MM.1S (cell line): ENCODE data around the gene FOXRED2.

Experiments used
- CTCF ChIP-seq: fragments of 300-600 bp; sonication (generic); IDR thresholded peaks from 2 replicates; pipeline ENCODE4 v1.5.1; 2016; ENCODE audit warnings: antibody characterized with exemption, low read length, mixed read lengths
- EZH2 ChIP-seq: fragments of 300-600 bp; sonication (generic); optimal IDR thresholded peaks from 2 replicates; pipeline ENCODE3; 2017; ENCODE audit warnings: low read depth, mild to moderate bottlenecking, antibody characterized with exemption, low read length, mixed read lengths
- EZH2phosphoT487 ChIP-seq: fragments of 300-600 bp; sonication (generic); IDR thresholded peaks from 2 replicates; pipeline ENCODE4 v1.6.1; 2018; ENCODE audit warnings: antibody characterized with exemption, low read length

GRCh38 chr22:36506637-36507517 lies at the start of gene FOXRED2:
- TF ChIP-seq CTCF = no peak
- no peak for TF ChIP-seq EZH2phosphoT487
- TF ChIP-seq EZH2 = no peak
